COR-L47 (cell line): Measurements from ENCODE around the gene TNFRSF8.

Experiments used
- DNase-seq: peaks from one replicate; lab custom pipeline; 2025; lab: John Stamatoyannopoulos, UW

The TNFRSF8 gene

DNA sequence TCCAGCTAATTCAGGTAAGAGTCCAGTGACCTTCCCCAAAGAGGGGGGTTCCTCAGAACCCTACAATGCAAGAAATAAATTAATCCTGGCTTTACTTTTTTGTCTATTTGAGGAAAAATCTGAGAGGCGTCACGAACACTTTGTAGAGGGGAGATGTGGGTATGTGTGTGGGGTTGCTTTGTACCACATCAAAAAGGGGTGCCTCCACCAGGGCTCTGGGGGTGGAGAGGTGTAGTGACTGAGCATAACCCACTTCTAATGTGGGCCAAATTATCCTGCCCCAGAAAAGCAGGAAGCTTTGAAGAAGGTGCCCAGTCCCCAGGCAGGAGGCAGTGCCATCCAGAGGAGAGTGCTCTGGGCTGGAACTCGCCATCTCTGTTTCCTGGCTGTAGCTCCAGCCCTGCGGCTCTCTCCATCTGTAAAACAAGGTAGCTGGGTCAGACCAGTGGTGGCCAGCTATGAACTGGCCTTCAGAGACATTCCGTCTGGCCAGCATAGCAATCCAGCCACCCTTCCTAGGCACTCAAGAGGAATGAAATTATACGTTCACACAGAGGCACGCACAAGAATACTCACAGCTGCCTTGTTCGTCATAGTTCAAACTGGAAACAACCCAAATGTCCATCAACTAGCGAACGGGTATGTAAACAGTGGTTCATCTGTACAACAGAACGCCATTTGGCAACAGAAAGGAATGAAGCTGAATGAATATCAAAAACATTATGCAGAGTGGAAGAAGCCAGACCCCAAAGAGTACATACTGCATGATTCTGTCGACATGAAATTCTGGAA lies 58.3 kb downstream of the TNFRSF8 start:
- DNase-seq = no peak

DNA sequence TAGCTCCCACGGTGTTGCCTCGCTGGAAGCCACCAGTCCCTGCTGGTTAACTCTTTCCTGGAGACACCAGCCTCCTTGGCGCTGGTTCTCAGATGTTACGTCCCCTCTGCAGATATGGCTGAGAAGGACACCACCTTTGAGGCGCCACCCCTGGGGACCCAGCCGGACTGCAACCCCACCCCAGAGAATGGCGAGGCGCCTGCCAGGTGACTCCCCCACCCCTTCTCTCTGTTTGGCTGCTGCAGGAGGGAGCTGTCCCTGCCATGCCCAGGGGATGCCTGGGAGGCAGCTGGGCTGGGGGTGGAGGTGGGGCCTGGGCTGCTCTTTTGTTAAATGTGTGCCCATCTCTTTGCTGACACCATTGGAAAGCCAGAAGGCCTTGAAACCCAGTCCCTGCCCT lies 60.1 kb downstream of the TNFRSF8 start:
- no peak for DNase-seq

DNA sequence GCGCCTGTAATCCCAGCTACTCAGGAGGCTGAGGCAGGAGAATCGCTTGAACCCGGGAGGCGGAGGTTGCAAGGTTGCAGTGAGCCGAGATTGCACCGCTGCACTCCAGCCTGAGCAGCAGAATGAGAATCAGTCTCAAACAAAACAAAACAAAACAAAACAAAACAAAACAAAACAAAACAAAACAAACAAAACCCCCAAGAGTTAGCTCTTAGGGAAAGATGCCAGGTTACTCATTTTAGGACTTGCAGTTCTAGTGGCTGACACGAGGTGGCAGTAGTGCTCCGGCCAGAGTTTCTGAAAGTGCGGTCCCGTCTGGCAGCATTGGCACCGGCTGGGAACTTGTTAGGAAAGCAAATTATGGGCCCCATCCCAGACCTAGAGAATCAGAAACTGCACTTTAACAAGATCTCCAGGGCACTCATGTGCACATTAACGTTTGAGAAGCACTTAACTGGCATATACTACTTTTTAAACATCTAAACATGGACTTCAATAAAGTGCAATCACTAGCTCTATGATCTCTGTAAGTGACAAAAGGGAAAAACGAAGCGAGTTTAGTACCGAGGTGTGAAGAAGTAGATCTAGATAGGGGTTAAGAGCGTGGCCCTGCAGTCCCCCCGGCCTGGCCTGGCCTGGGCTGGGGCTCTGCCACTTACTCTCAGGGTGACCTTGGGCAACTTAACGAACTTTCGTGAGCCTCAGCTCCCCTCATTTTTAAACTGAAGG lies 61.8 kb downstream of the TNFRSF8 start:
- DNase-seq = peak; percentile 39

GRCh38 chr1:12125422-12126355 lies 62.6 kb downstream of the TNFRSF8 start:
- DNase-seq = no peak

- no peak for DNase-seq
Observed at GRCh38 chr1:12126781-12127180, 63.7 kb downstream of the TNFRSF8 start.

DNA sequence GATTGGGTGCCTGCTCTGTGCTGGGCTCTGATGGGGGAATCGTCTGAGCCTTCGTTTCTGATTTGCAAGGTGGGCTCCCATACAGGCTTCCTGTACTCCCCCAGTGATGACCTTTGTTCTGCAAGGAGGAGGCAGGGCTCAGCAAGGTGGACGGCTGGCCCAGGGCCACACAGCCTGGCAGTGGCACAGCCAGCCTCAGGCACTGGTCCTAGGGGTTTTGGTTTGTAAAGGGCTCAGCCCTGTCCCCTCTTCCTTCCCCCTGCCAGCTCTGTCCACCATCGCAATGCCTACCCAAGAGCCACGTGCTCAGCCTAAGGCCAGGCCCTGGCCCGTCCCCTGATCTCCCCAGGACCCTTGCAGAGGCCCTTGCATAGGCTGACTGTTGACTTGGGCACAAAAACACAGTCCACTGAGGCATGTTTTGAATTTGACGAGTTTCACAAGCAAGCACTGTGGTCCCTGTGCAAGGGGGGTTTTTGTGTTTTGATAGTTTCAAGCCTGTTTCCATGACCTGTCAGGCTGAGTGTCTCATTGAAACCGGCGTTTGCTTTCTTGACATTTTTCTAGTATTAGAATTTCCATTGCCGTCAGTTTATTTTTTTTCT lies 64.2 kb downstream of the TNFRSF8 start:
- DNase-seq = no peak

- DNase-seq = no peak
Observed at GRCh38 chr1:12128120-12128519, 65.0 kb downstream of the TNFRSF8 start.

DNA sequence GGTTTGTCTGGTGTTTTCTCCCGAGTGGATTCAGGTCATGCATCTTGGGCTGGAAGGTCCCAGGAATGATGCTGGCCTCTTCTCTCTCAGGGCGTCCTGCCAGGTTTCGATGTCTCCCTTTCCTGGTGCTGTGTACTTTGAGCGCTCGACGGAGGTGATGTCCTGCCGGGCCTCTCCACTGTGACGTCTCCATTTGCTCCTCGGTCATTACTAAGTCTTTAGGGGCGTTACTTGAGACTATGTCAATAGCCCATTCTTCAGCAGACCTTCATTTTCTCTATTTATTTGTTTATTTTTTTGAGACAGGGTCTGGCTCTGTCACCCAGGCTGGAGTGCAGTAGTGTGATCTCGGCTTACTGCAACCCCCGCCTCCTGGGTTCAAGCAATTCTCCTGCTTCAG lies 66.5 kb downstream of the TNFRSF8 start:
- no peak for DNase-seq

DNA sequence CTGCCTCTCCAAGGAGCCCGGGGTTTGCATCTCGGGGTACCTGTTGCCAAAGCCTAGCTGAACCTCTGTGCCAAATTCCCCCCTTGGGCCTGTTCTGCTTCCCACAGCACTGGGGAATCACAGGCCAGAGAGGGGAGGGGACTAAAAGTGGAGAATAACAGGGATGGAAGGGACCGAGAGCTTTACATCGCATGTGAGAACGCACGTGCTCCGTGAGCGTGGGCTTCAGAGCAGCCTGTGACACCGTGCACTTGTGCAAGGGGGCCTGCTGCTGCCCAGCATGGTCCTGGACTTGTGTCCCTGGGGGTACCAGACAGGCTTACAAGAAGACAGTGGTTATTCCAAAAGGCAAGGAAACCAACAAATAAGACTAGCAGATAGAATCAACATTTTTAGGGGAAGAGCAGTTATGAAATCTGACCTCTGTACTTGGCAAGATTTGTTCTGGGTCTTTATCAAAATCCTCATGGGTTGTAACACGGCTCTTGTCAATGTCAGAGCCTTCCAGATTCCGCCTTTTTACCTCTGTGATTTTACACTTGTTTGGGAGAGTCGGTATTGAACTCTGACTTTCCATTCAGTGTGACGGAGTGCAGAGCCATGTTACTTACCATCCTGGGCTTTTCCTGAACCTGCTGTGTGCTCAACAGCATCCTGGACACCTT lies 67.5 kb downstream of the TNFRSF8 start:
- DNase-seq = no peak

DNA sequence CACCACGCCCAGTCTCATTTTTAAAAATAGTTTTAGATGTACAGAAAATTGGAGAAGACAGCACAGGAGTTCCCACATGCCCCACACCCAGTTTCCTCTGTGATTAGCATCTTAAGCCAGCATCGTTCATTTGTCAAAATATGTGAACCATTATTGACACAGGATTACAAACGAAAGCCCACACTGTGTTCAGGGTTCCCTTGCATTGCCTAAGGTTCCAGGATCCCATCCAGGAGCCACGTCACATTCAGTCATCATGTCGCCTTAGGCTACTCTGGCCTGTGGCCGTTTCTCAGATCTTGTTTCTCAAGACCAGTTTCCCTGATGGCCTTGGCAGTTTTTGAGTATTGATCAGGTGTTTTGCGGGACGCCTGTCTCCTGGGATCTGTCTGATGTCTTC lies 69.0 kb downstream of the TNFRSF8 start:
- no peak for DNase-seq

DNA sequence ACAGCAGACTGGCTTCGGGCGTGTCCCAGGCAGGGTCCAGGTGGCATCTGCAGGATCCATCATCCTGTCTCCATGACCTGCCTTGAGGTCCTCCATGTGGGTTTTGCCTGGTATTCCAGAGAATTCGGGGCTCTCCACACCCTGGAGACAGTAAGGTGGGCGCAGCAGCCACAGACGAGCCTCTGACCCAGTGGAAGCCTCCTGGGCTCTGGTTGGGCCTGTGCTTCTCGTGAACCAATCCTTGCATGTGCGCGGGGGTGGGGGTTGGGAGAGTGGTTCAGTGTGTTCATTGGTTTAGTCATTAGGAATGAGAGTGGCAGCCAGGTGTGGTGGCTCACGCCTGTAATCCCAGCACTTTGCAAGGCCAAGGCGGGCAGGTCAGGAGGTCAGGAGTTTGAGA lies 71.6 kb downstream of the TNFRSF8 start:
- DNase-seq = no peak

- no peak for DNase-seq
Observed at GRCh38 chr1:12135612-12136011, 72.5 kb downstream of the TNFRSF8 start.

GRCh38 chr1:12136916-12137610 lies 74.0 kb downstream of the TNFRSF8 start:
- DNase-seq = no peak

GRCh38 chr1:12138196-12139168 lies 75.4 kb downstream of the TNFRSF8 start:
- DNase-seq = no peak

DNA sequence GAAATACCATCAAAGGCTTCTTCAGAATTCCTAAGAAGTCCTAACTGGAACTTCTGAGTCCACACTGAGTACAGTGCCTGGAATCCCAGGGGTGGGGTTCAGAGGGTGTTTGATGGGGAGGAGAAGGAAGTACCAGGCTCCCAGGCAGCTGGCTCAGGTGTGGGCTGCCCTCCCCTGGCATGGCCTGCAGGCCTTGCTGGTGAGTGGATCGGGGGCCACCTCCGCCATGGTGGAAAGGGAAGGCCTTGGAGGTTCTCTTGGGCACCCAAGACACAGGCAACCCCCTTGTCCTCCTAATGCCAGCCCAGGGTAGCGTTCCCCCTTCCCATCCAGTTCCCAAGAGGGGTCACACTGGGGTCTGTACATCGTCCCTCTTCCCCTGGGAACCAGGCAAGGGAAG lies 76.9 kb downstream of the TNFRSF8 start:
- no peak for DNase-seq

GRCh38 chr1:12140515-12141162 lies 77.5 kb downstream of the TNFRSF8 start:
- DNase-seq = no peak

DNA sequence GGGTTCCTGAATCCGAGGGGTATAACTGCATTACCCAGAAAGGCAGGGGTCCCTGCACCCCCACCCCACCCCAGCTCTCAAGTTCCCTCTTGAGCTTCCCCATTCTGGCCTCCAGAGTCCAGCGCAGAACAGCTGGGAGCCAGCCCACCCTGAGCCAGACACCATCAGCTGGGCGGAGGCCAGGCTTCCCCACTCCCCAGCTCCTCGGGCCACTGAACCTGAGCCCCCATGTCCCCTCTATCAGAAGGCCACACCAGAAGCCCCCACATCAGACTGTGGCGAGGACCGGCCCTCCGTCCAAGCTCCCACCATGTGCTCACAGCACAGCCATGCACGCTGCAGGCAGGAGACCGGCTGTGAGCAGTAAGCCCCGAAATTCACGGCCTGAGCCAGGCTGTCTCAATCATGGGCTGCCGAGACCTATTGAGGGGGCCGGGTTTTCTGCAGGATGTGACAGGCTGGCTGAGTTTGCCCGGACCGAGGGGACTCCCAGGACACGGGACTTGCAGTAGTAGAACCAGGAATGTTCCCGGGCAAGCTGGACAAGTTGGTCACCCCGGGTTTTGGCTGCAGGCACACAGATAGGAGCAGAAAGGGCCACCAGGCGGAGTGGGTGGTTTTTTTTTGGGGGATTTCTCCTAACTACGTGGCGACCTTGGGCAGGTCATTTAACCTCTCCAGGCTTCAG lies 78.2 kb downstream of the TNFRSF8 start:
- no peak for DNase-seq

DNA sequence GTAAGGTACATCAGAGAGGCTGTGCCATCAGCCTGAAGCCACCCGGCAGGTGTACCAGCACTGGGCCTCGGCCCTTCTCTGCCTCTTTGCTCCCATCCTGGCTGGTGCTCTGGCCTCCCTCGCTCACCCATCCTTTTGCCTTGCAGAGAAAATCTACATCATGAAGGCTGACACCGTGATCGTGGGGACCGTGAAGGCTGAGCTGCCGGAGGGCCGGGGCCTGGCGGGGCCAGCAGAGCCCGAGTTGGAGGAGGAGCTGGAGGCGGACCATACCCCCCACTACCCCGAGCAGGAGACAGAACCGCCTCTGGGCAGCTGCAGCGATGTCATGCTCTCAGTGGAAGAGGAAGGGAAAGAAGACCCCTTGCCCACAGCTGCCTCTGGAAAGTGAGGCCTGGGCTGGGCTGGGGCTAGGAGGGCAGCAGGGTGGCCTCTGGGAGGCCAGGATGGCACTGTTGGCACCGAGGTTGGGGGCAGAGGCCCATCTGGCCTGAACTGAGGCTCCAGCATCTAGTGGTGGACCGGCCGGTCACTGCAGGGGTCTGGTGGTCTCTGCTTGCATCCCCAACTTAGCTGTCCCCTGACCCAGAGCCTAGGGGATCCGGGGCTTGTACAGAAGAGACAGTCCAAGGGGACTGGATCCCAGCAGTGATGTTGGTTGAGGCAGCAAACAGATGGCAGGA lies 79.2 kb downstream of the TNFRSF8 start:
- DNase-seq = no peak
